ENCODE measurements around the gene CCDC50. TPM values are rescaled to one million over a fixed set of nuclear protein-coding genes. Genes with fewer than 3 reads are reported as not detected.

The CCDC50 gene
- total RNA-seq, 2 experiments from 2014 or later: 31.4 to 43.9 TPM

DNA sequence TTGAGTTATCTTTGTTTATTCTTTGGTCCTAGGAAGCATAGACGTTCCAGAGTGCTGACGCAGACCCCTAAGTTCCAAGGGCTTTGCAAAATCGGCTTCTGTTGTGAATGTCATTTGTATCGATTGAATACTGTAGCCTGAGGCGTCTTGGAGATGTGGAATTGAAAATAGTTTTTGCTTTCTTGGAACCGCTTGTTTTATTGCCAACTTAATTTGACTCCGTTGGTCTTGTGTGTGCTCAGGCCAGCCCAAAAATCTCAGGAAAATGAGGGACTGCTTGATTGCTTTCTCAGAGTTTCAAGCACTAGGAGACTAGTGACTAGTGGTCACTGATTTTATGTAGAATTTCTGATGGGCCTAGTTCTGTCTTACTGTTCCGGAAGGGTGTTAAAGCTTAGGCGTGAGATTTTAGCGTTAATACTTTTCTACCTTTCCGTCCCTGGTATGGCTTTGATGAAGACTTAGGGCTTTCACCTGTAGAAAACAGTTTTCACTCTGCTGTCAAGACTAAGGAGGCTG lies 1.4 kb downstream of the CCDC50 start:
- intact Hi-C loops (cut with micrococcal nuclease; ENCODE audit: unreplicated experiment): no loop called here
- ChIA-PET CTCF (ENCODE audit: unreplicated experiment) (no interaction called here), POLR2A (interaction anchor here (0.6 to 3.1 kb wide), 10 partner anchors 8 to 137 kb away, joined by 3 to 14 read pairs (median 3); no protein-coding TSS in a partner anchor)
- Histone ChIP-seq H3K4me2 (ENCODE audit: low read length) (peak overlapping the region; percentile 86), H3K36me3 (ENCODE audit: insufficient read depth, low read length) (no peaks in the 10 kb centered on the region), H3K79me2 (ENCODE audit: insufficient read depth, low read depth, low read length) (peaks cover 61% of the 10 kb centered on the region), H3K9me3 (ENCODE audit: low read length) (no peaks in the 10 kb centered on the region), H3K4me3 (ENCODE audit: low read depth, low read length, poor library complexity, severe bottlenecking) (peak overlapping the region; percentile 95), H4K20me1 (ENCODE audit: insufficient read depth, low read length) (no peaks in the 10 kb centered on the region), H3K4me1 (ENCODE audit: insufficient read depth, low read length, poor library complexity, severe bottlenecking) (peaks cover 71% of the 10 kb centered on the region), H3K27ac (ENCODE audit: low read depth, low read length, poor library complexity, severe bottlenecking) (peak overlapping the region; percentile 62), H2AFZ (ENCODE audit: low read length) (peak overlapping the region; percentile 88; the same call in 1 of the 2 replicates), H3K9me2 (ENCODE audit: insufficient read depth, low read length) (no peaks in the 10 kb centered on the region)
- no peak for DNase-seq (ENCODE audit: low spot score)
- no TSS peak for BruUV-seq (replicated peaks)
- no peak for TF ChIP-seq EZH2phosphoT487 (IDR thresholded peaks at IDR 0.05; ENCODE audit: borderline replicate concordance, low read depth, low read length)
- no peak for TF ChIP-seq CTCF (conservative IDR thresholded peaks at IDR 0.05; ENCODE audit: low read length)

GRCh38 chr3:191331388-191331787 lies 2.2 kb downstream of the CCDC50 start:
- no peak for DNase-seq (ENCODE audit: low spot score)
- intact Hi-C loops (cut with micrococcal nuclease; ENCODE audit: unreplicated experiment): no loop called here
- TSS peak; percentile 43 for BruUV-seq (replicated peaks)
- Histone ChIP-seq H3K9me2 (ENCODE audit: insufficient read depth, low read length) (no peaks in the 10 kb centered on the region), H3K4me1 (ENCODE audit: insufficient read depth, low read length, poor library complexity, severe bottlenecking) (peaks cover 74% of the 10 kb centered on the region), H3K27ac (ENCODE audit: low read depth, low read length, poor library complexity, severe bottlenecking) (no peak overlapping the region), H2AFZ (ENCODE audit: low read length) (no peak overlapping the region), H3K79me2 (ENCODE audit: insufficient read depth, low read depth, low read length) (peaks cover 69% of the 10 kb centered on the region), H4K20me1 (ENCODE audit: insufficient read depth, low read length) (no peaks in the 10 kb centered on the region), H3K4me3 (ENCODE audit: low read depth, low read length, poor library complexity, severe bottlenecking) (peak overlapping the region; percentile 95), H3K36me3 (ENCODE audit: insufficient read depth, low read length) (no peaks in the 10 kb centered on the region), H3K4me2 (ENCODE audit: low read length) (peak overlapping the region; percentile 86), H3K9me3 (ENCODE audit: low read length) (no peaks in the 10 kb centered on the region)
- CTCF ChIA-PET (ENCODE audit: unreplicated experiment): no interaction called here
- TF ChIP-seq CTCF (conservative IDR thresholded peaks at IDR 0.05; ENCODE audit: low read length) (no peak), EZH2phosphoT487 (IDR thresholded peaks at IDR 0.05; ENCODE audit: borderline replicate concordance, low read depth, low read length) (no peak)
- POLR2A ChIA-PET: interaction anchor here (1.1 to 3.1 kb wide), 3 partner anchors 10 to 87 kb away, joined by 3 to 14 read pairs (median 5); no protein-coding TSS in a partner anchor

- H4K20me1 ChIP-seq (ENCODE audit: insufficient read depth, low read length): 0 out of 2 replicates have a peak, but pooled peaks cover 4% of the 10 kb centered on the region
- peaks cover 88% of the 10 kb centered on the region for H3K79me2 ChIP-seq (ENCODE audit: insufficient read depth, low read depth, low read length)
- H2AFZ ChIP-seq (ENCODE audit: low read length): no peak overlapping the region
- H3K9me3 ChIP-seq (ENCODE audit: low read length): no peaks in the 10 kb centered on the region
- TF ChIP-seq EZH2phosphoT487 (IDR thresholded peaks at IDR 0.05; ENCODE audit: borderline replicate concordance, low read depth, low read length) (no peak), CTCF (conservative IDR thresholded peaks at IDR 0.05; ENCODE audit: low read length) (no peak)
- ChIA-PET CTCF (ENCODE audit: unreplicated experiment) (no interaction called here), POLR2A (interaction anchor here (0.7 to 3.1 kb wide), 8 partner anchors 8 to 164 kb away, joined by 3 to 14 read pairs (median 4); no protein-coding TSS in a partner anchor)
- peaks cover 62% of the 10 kb centered on the region for H3K4me1 ChIP-seq (ENCODE audit: insufficient read depth, low read length, poor library complexity, severe bottlenecking)
- BruUV-seq (replicated peaks): no TSS peak
- H3K36me3 ChIP-seq (ENCODE audit: insufficient read depth, low read length): no peaks in the 10 kb centered on the region
- no peaks in the 10 kb centered on the region for H3K9me2 ChIP-seq (ENCODE audit: insufficient read depth, low read length)
- H3K4me3 ChIP-seq (ENCODE audit: low read depth, low read length, poor library complexity, severe bottlenecking): no peak overlapping the region
- H3K4me2 ChIP-seq (ENCODE audit: low read length): peak overlapping the region; percentile 23
- intact Hi-C loops (cut with micrococcal nuclease; ENCODE audit: unreplicated experiment): no loop called here
- no peak for DNase-seq (ENCODE audit: low spot score)
- no peak overlapping the region for H3K27ac ChIP-seq (ENCODE audit: low read depth, low read length, poor library complexity, severe bottlenecking)
Observed at GRCh38 chr3:191333298-191333880, 4.2 kb downstream of the CCDC50 start.
